Lower leg skin (tissue), 4 donors: Measurements from ENCODE around the gene ASXL1. TPM values are rescaled to one million over a fixed set of nuclear protein-coding genes. Genes with fewer than 3 reads are reported as not detected.

ENCODE experiments used
- DNase-seq, 2 donors: peaks; one replicate each; pipeline ENCODE4 v3.0.0-alpha.2; 2019; ENCODE audit warnings: low spot score in 2 of 2
- H3K4me3 ChIP-seq: fragments of 200-600 bp; sonication (generic); 2 replicates; pipeline ENCODE4 v1.5.1; 2017; ENCODE audit warnings: mild to moderate bottlenecking, low read depth; ENCODE audit not compliant: poor library complexity, severe bottlenecking
- CTCF ChIP-seq, 3 donors: fragments of 450-650 bp; IDR thresholded peaks; one replicate each; pipeline ENCODE4 v1.5.1; 2016; ENCODE audit warnings: antibody characterized with exemption in 3 of 3, mild to moderate bottlenecking in 3 of 3, moderate library complexity in 2 of 3
- POLR2A ChIP-seq, 2 donors: fragments of 450-650 bp; IDR thresholded peaks; one replicate each; pipeline ENCODE4 v1.6.1; 2016 to 2017; ENCODE audit warnings: antibody characterized with exemption in 2 of 2, mild to moderate bottlenecking in 1 of 2, moderate library complexity in 1 of 2
- WGBS, 2 donors: methylation state at CpG; one replicate each; pipeline ENCODE4 v1.1.5; 2018; 5-methylcytosine and 5-hydroxymethylcytosine counted together
- intact Hi-C: fragments of 100-400 bp; cut with DNase I; formaldehyde crosslinking; loops from one replicate; pipeline ENCODE4 v1.15.0; 2023; ENCODE audit warnings: low total_unique reads
- total RNA-seq, 4 donors: library from RNA; depleted of rRNA; stranded (reverse); fragments of >200 nt; gene quantifications; one replicate each; pipeline ENCODE4 v1.1.0, GENCODE V29; 2016

ASXL1 gene
- total RNA-seq, 4 donors from 2014 or later, result 29.1 to 84.8 (median 32.6) TPM

GRCh38 chr20:32458837-32459220 lies 100.7 kb downstream of the ASXL1 start:
- TF ChIP-seq CTCF (IDR thresholded peaks at IDR 0.05) (no peak), POLR2A (IDR thresholded peaks at IDR 0.05) (no peak)
- WGBS, 2 donors, result 72 to 81% methylated on average over 10 to 12 of the region's 12 CpGs
- intact Hi-C loops, result no loop called here

DNA sequence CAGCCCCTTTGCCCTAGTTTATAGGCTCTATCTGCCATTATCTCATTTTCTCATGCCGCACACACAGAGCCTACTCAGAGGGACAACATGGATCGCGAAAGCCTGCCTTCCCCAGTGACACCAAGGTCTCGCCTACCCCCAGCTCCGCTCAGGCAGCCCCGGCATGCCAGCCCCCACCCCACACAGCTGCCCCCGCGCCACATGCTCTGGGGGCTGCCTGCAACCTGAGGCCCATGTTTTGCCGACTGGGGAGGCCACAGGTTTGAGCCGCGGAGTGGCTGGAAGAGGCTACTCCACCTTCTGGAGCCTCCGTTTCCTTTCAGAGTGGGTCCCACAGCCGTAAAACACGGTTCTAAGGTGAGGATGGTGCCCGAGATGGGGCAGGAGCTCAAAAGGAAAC lies 102.1 kb downstream of the ASXL1 start:
- no peak for DNase-seq
- 87 to 88% methylated on average over 15 of the region's 15 CpGs for WGBS, 2 donors
- no peak overlapping the region for H3K4me3 ChIP-seq
- TF ChIP-seq POLR2A (IDR thresholded peaks at IDR 0.05), result no peak
- TF ChIP-seq CTCF (IDR thresholded peaks at IDR 0.05), result no peak
- intact Hi-C loops, result no loop called here

More at GRCh38 chr20:32458837-32459220, 100.7 kb downstream of the ASXL1 start:
- no peak for DNase-seq
- no peak overlapping the region for H3K4me3 ChIP-seq

DNA sequence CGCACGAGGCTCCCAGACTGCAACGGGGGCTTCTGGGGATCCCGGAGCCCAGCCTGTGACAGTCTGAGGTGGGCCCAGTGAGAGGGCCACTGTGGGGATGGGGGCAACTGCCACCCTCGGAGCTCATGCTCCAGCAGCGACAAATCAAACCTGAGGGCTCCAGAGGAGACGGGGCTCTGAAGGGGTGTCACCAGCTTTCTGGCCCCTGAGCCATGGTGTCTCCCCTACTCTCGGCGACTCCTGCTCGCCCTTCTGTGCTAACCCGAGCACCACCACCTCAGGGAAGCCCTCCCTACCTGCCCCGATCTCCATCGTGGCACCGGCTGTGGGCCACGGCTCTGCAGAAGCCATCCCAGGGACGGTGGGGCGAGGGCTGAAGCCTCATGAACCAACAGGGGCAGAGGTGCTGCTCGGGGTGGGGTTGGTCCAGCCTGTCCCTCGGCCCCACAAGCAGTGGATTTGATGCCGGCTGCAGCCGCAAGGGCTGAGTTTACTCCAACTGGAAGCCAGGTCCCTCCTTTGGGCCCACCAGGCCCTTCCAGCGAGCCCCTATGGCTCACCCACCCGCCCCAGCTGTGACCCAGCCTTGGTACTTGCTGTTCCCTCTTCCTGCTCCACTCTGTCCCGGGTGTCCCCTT lies 102.7 kb downstream of the ASXL1 start:
- no peak for DNase-seq
- TF ChIP-seq POLR2A (IDR thresholded peaks at IDR 0.05), result no peak
- TF ChIP-seq CTCF (IDR thresholded peaks at IDR 0.05), result no peak
- WGBS, 2 donors, result 91 to 94% methylated on average over 23 of the region's 24 CpGs
- no peak overlapping the region for H3K4me3 ChIP-seq
- intact Hi-C loops, result no loop called here

- DNase-seq, result no peak
- TF ChIP-seq CTCF (IDR thresholded peaks at IDR 0.05) (no peak), POLR2A (IDR thresholded peaks at IDR 0.05) (no peak)
- intact Hi-C loops, result no loop called here
- no peak overlapping the region for H3K4me3 ChIP-seq
- 96 to 97% methylated on average over 15 to 17 of the region's 17 CpGs for WGBS, 2 donors
Observed at GRCh38 chr20:32461836-32462600, 103.9 kb downstream of the ASXL1 start.

DNA sequence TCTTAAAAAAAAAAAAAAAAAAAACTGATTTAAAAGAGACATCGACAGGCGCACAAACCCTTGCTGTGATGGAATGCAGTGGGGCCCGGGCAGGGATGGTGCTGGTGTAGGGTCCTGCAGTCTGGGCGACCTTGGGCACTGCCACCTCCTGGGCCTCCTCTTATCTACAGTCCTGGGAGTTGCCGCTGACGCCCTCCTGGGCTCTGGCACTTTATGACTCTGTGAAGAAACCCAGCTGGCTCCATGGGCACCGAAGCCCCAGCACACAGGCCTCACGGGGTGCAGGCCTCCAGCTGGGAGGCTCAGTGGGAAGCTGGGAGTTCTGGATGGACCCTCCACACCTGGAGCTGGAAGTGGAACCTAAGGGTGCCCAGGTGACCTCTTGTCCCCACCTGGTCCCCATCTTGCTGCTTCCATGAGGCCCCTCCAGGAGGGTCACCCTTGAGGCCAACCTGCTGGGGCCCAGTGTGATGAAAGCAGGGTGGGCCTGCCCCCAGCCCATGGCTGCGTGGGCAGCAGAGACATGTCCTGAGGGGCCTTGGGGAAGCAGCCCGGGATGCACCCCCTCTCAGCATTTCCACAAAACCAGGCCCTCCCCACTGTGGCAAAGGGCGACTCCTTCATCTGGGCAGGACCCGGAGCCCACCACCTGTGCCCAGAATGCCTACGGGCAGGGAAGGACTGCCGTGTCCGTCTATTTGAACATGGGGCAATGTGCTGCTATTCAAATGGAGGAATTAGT lies 104.9 kb downstream of the ASXL1 start:
- H3K4me3 ChIP-seq, result no peak overlapping the region
- WGBS, 2 donors, result 79 to 91% methylated on average over 13 to 15 of the region's 15 CpGs
- intact Hi-C loops, result no loop called here

More for the DNA sequence above, 104.9 kb downstream of the ASXL1 start:
- no peak for DNase-seq
- TF ChIP-seq CTCF (IDR thresholded peaks at IDR 0.05) (no peak), POLR2A (IDR thresholded peaks at IDR 0.05) (no peak)
